GM18861 (cell line): ENCODE data around the gene IQCF6.
"Not testable (repeated sequence)": the region's sequence is repeated elsewhere in the genome, so short reads cannot be mapped to it uniquely, and the experiment has no call there.

Experiments used
- ATAC-seq: cut with Tn5 transposase; IDR thresholded peaks from one replicate; pipeline ENCODE4 v1.9.1; 2021; ENCODE audit not compliant: unreplicated experiment

Gene IQCF6

GRCh38 chr3:51773529-51774056 lies 5.4 kb downstream of the IQCF6 start:
- no peak for ATAC-seq

GRCh38 chr3:51759203-51759602 lies 19.8 kb downstream of the IQCF6 start:
- no peak for ATAC-seq

- not testable (repeated sequence) for ATAC-seq
These were observed 25.0 kb downstream of the IQCF6 start for GRCh38 chr3:51753763-51754750.

- ATAC-seq = no peak
These were observed 27.8 kb downstream of the IQCF6 start for GRCh38 chr3:51751287-51751686.

GRCh38 chr3:51750878-51751277 lies 28.2 kb downstream of the IQCF6 start:
- no peak for ATAC-seq

- ATAC-seq = no peak
These were observed 30.7 kb downstream of the IQCF6 start for GRCh38 chr3:51748327-51748726.

- no peak for ATAC-seq
These were observed 31.2 kb downstream of the IQCF6 start for GRCh38 chr3:51747840-51748239.

- ATAC-seq = not testable (repeated sequence)
These were observed 36.1 kb downstream of the IQCF6 start for GRCh38 chr3:51742978-51743377.

- not testable (repeated sequence) for ATAC-seq
These were observed 36.7 kb downstream of the IQCF6 start for GRCh38 chr3:51742320-51742719.

GRCh38 chr3:51739110-51739509 lies 39.9 kb downstream of the IQCF6 start:
- ATAC-seq = no peak

GRCh38 chr3:51735950-51736349 lies 43.1 kb downstream of the IQCF6 start:
- no peak for ATAC-seq

- ATAC-seq = no peak
These were observed 44.0 kb downstream of the IQCF6 start for GRCh38 chr3:51735039-51735438.

- no peak for ATAC-seq
These were observed 44.5 kb downstream of the IQCF6 start for GRCh38 chr3:51734572-51734907.

GRCh38 chr3:51733859-51734571 lies 45.0 kb downstream of the IQCF6 start:
- no peak for ATAC-seq

- no peak for ATAC-seq
These were observed 49.9 kb downstream of the IQCF6 start for GRCh38 chr3:51729042-51729633.
